M059J (cell line): ENCODE results near the gene SPP1. TPM values are rescaled to one million over a fixed set of nuclear protein-coding genes. Genes with fewer than 3 reads are reported as not detected.
"Not testable (repeated sequence)": the region's sequence is repeated elsewhere in the genome, so short reads cannot be mapped to it uniquely, and the experiment has no call there.

Experiments
- DNase-seq: peaks from one replicate; pipeline ENCODE4 v3.0.0-alpha.2; 2012; ENCODE audit warnings: low read depth
- total RNA-seq: library from RNA; depleted of rRNA; stranded (reverse); fragments of >200 nt; shearing (Covaris generic); gene quantifications from 2 replicates; pipeline ENCODE4 v1.2.3, GENCODE V29; 2014

SPP1 gene
- total RNA-seq, 1 experiment from 2014 or later = 6.1 TPM

GRCh38 chr4:87986508-87986907, 11.0 kb downstream of the SPP1 start:
- DNase-seq = no peak

- DNase-seq = no peak
Observed at GRCh38 chr4:87989765-87990164, 14.3 kb downstream of the SPP1 start.

- no peak for DNase-seq
Observed at GRCh38 chr4:87995435-87995834, 19.9 kb downstream of the SPP1 start.

- not testable (repeated sequence) for DNase-seq
Observed at GRCh38 chr4:87999191-87999691, 23.7 kb downstream of the SPP1 start.

GRCh38 chr4:88001871-88002270, 26.4 kb downstream of the SPP1 start:
- DNase-seq = no peak

- DNase-seq = peak; percentile 87
Observed at GRCh38 chr4:88002786-88003185, 27.3 kb downstream of the SPP1 start.

GRCh38 chr4:88003261-88003660, 27.7 kb downstream of the SPP1 start:
- peak; percentile 71 for DNase-seq

- DNase-seq = peak; percentile 8
Observed at GRCh38 chr4:88005076-88005475, 29.6 kb downstream of the SPP1 start.

- DNase-seq = no peak
Observed at GRCh38 chr4:88005946-88006345, 30.4 kb downstream of the SPP1 start.

- DNase-seq = no peak
Observed at GRCh38 chr4:88006956-88007303, 31.4 kb downstream of the SPP1 start.

GRCh38 chr4:88007304-88008121, 32.0 kb downstream of the SPP1 start, which contains the start of gene PKD2:
PKD2 (plus strand) TSS chr4:88007635; CDS start chr4:88007734, 99 bp downstream.
- DNase-seq = peak; percentile 70

- peak; percentile 60 for DNase-seq
Observed at GRCh38 chr4:88008122-88008742, 32.7 kb downstream of the SPP1 start.

GRCh38 chr4:88008743-88009171, 33.2 kb downstream of the SPP1 start:
- DNase-seq = peak; percentile 46

GRCh38 chr4:88009871-88010270, 34.4 kb downstream of the SPP1 start:
- DNase-seq = no peak

- DNase-seq = peak; percentile 36
Observed at GRCh38 chr4:88010966-88011365, 35.5 kb downstream of the SPP1 start.

- no peak for DNase-seq
Observed at GRCh38 chr4:88012647-88013046, 37.1 kb downstream of the SPP1 start.

- no peak for DNase-seq
Observed at GRCh38 chr4:88014386-88014905, 38.9 kb downstream of the SPP1 start.

GRCh38 chr4:88015659-88016295, 40.3 kb downstream of the SPP1 start:
- no peak for DNase-seq

- peak; percentile 91 for DNase-seq
Observed at GRCh38 chr4:88017516-88018297, 42.2 kb downstream of the SPP1 start.

- peak; percentile 40 for DNase-seq
Observed at GRCh38 chr4:88018466-88018865, 43.0 kb downstream of the SPP1 start.

- DNase-seq = no peak
Observed at GRCh38 chr4:88021824-88022223, 46.3 kb downstream of the SPP1 start.
